ENCODE measurements around the gene ZNF334. TPM values are rescaled to one million over a fixed set of nuclear protein-coding genes. Genes with fewer than 3 reads are reported as not detected.

The ZNF334 gene
- total RNA-seq, 1 donor from 2014 or later, result 5.4 TPM

DNA sequence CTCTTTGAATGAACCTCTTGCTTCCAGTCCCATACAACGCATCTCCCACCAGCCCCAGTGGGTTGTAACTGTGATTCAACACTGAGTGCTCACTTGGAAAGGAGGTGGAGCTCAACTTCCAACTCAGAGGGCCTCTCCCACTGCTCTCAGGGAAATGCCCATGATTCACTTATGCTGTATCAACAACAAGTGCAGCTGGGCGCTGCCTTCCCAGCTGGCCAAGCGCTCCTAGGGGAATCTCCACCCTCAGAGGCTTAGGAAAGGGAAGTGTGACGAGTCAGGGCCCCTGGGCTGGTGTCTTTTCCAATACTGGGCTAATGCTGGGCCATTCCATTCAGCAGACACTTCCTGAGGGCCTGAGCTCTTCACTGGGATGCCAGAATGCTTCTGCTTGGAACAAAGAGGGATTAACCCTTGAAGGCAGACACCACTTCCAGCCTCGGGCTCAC is 45.2 kb upstream of the ZNF334 start:
- no peak for DNase-seq (ENCODE audit: extremely low spot score in 2 of 2)
- intact Hi-C loops (cut with DNase I), result no loop called here
- TF ChIP-seq POLR2A (IDR thresholded peaks at IDR 0.05) (no peak), POLR2AphosphoS5 (IDR thresholded peaks at IDR 0.05; ENCODE audit: insufficient read depth in 1 of 2, low read depth in 1 of 2) (no peak), CTCF (IDR thresholded peaks at IDR 0.05) (no peak)
- Histone ChIP-seq H3K9me3 (no peaks in the 10 kb centered on the region), H3K27ac (no peak overlapping the region), H3K4me1 (peaks cover 6% of the 10 kb centered on the region), H3K27me3 (no peaks in the 10 kb centered on the region), H3K4me3 (no peak overlapping the region), H3K36me3 (no peaks in the 10 kb centered on the region)

DNA sequence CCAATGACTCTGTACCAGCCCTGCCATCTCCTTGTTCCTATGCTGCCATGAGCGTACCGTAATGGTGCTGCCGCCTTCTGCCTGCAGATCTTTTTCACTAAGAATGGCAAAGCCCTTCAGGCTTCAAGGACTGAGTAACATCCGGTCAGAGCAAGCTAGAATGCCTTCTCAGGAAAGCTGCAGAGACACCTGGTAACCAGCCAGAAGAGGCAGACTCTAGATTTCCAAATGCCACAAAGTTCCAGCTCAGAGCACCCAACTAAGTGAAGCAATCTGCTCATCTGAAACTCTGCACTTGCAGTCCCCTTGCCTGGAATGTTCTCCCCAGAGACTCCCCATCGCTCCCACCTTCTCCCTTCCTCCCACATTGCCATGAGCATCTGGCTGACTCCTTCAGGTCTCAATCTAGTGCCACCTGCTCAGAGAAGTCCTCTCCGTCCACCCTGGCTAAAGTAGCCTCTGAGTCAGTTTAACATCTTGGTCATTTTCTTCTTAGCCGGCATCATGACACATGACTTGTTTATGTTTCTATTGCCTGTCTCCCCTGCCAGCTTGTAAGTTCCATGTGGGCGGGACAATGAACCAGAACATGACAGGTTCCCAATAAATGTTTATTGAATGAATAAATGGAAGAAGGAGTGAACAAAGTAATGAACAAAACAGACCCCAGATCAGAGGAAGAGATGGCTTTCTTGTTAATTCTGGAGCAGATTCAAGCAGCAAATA is 44.0 kb upstream of the ZNF334 start:
- DNase-seq (ENCODE audit: extremely low spot score in 2 of 2), result no peak
- no peaks in the 10 kb centered on the region for H3K27me3 ChIP-seq
- intact Hi-C loops (cut with DNase I), result no loop called here

DNA sequence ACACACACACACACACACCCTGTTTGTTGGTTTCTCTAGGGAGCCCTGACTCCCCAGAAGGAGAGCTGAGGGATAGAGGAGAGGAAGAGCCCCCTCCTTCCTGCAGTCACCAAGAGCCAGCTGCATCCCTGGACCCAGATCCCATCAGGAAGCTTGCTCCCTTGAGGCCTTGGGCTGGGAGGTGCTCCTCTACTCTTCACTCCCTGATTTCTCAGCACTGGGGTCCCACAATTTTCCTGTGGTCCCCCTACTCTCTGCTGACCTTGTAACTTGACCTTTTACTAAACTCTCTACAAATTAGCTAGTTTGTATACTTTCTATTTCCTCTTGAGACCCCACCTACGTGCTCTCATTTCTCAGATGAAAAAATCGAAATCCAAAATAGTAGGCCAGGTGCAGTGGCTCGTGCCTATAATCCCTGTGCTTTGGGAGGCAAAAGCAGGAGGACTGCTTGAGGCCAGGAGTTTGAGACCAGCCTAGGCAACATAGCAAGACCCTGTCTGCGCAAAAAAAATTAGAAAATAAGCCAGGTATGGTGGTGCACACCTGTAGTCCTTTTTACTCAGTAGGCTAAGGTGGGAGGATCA is 42.1 kb upstream of the ZNF334 start:
- intact Hi-C loops (cut with DNase I), result no loop called here
- no peaks in the 10 kb centered on the region for H3K9me3 ChIP-seq

More for the DNA sequence above, 44.0 kb upstream of the ZNF334 start:
- Histone ChIP-seq H3K27ac (no peak overlapping the region), H3K9me3 (no peaks in the 10 kb centered on the region), H3K4me1 (peaks cover 6% of the 10 kb centered on the region), H3K36me3 (no peaks in the 10 kb centered on the region), H3K4me3 (no peak overlapping the region)
- no peak for TF ChIP-seq POLR2AphosphoS5 (IDR thresholded peaks at IDR 0.05; ENCODE audit: insufficient read depth in 1 of 2, low read depth in 1 of 2)
- TF ChIP-seq CTCF (IDR thresholded peaks at IDR 0.05), result no peak
- TF ChIP-seq POLR2A (IDR thresholded peaks at IDR 0.05), result no peak

GRCh38 chr20:46554828-46555227 is 41.5 kb upstream of the ZNF334 start:
- TF ChIP-seq POLR2AphosphoS5 (IDR thresholded peaks at IDR 0.05; ENCODE audit: insufficient read depth in 1 of 2, low read depth in 1 of 2) (no peak), POLR2A (IDR thresholded peaks at IDR 0.05) (no peak), CTCF (IDR thresholded peaks at IDR 0.05) (no peak)
- no peak overlapping the region for H3K4me3 ChIP-seq
- H3K27me3 ChIP-seq, result no peaks in the 10 kb centered on the region
- H3K4me1 ChIP-seq, result no peaks in the 10 kb centered on the region
- no peak overlapping the region for H3K27ac ChIP-seq
- no peaks in the 10 kb centered on the region for H3K9me3 ChIP-seq
- intact Hi-C loops (cut with DNase I), result no loop called here
- no peaks in the 10 kb centered on the region for H3K36me3 ChIP-seq
- DNase-seq (ENCODE audit: extremely low spot score in 2 of 2), result no peak

More for the DNA sequence above, 42.1 kb upstream of the ZNF334 start:
- no peak for DNase-seq (ENCODE audit: extremely low spot score in 2 of 2)
- TF ChIP-seq POLR2A (IDR thresholded peaks at IDR 0.05) (no peak), CTCF (IDR thresholded peaks at IDR 0.05) (no peak), POLR2AphosphoS5 (IDR thresholded peaks at IDR 0.05; ENCODE audit: insufficient read depth in 1 of 2, low read depth in 1 of 2) (no peak)
- no peak overlapping the region for H3K4me3 ChIP-seq
- no peaks in the 10 kb centered on the region for H3K4me1 ChIP-seq
- no peaks in the 10 kb centered on the region for H3K36me3 ChIP-seq
- no peak overlapping the region for H3K27ac ChIP-seq
- H3K27me3 ChIP-seq, result no peaks in the 10 kb centered on the region

DNA sequence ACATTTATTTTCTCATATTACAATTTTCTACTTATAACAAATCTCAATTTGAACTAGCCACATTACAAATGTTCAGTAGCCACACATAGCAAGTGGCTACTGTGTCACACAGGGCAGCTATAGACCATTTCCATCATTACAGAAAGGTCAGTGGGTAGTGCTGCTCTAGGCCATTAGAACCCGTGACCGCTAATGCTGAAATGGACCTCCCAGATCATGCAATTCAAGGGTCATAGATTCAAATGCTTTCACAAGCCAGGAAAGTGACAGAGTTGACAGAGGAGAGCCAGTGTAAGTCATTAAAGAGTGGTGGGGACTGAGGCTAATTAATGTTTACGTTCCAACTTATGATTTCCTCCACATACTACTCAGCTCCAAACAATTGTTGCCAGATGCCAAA is 40.6 kb upstream of the ZNF334 start:
- Histone ChIP-seq H3K4me3 (no peak overlapping the region), H3K36me3 (no peaks in the 10 kb centered on the region), H3K27me3 (no peaks in the 10 kb centered on the region), H3K4me1 (no peaks in the 10 kb centered on the region), H3K9me3 (no peaks in the 10 kb centered on the region), H3K27ac (no peak overlapping the region)
- no peak for DNase-seq (ENCODE audit: extremely low spot score in 2 of 2)
- TF ChIP-seq POLR2AphosphoS5 (IDR thresholded peaks at IDR 0.05; ENCODE audit: insufficient read depth in 1 of 2, low read depth in 1 of 2) (no peak), CTCF (IDR thresholded peaks at IDR 0.05) (no peak), POLR2A (IDR thresholded peaks at IDR 0.05) (no peak)
- intact Hi-C loops (cut with DNase I), result no loop called here

Data from vagina (tissue), 2 donors.